ENCODE data around the gene DGKQ.
"Not testable (repeated sequence)": the region's sequence is repeated elsewhere in the genome, so short reads cannot be mapped to it uniquely, and the experiment has no call there.

DGKQ gene

DNA sequence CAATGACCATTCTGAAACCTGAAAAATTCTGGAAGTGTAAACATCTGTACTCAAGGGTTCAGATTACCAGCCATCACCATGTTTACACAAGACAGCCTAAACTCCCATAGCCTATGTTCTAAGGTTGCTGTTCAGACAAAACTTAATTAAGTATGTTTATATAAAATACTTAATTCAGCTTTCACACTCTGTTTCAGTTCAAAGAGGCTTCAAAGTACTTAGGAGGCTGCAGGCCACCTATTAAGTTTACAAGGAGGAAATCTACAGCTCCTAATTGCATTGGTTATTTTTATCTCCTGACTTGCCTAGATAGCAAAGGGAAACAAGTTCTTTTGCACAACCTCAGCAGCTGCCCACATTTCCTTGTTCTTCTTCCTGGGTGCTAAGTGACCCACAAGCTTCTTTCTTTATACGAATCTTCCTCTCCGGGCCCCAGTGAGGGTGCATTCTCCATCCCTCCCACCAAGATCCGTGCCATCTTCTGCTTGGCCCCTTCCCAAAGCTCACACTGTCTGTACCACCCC is 43.3 kb downstream of the DGKQ start:
- Histone ChIP-seq H3K27me3 (ENCODE audit: insufficient read depth, poor library complexity, severe bottlenecking) (no peaks in the 10 kb centered on the region), H3K4me3 (replicated peaks; ENCODE audit: insufficient read depth, low read length) (peak overlapping the region; percentile 98), H3K27ac (replicated peaks) (peak overlapping the region; percentile 80)
- peak in 1 of 2 experiments; percentile 78 for DNase-seq (ENCODE audit: low read depth in 1 of 2, low spot score in 1 of 2)
- TF ChIP-seq, protein P1, sequence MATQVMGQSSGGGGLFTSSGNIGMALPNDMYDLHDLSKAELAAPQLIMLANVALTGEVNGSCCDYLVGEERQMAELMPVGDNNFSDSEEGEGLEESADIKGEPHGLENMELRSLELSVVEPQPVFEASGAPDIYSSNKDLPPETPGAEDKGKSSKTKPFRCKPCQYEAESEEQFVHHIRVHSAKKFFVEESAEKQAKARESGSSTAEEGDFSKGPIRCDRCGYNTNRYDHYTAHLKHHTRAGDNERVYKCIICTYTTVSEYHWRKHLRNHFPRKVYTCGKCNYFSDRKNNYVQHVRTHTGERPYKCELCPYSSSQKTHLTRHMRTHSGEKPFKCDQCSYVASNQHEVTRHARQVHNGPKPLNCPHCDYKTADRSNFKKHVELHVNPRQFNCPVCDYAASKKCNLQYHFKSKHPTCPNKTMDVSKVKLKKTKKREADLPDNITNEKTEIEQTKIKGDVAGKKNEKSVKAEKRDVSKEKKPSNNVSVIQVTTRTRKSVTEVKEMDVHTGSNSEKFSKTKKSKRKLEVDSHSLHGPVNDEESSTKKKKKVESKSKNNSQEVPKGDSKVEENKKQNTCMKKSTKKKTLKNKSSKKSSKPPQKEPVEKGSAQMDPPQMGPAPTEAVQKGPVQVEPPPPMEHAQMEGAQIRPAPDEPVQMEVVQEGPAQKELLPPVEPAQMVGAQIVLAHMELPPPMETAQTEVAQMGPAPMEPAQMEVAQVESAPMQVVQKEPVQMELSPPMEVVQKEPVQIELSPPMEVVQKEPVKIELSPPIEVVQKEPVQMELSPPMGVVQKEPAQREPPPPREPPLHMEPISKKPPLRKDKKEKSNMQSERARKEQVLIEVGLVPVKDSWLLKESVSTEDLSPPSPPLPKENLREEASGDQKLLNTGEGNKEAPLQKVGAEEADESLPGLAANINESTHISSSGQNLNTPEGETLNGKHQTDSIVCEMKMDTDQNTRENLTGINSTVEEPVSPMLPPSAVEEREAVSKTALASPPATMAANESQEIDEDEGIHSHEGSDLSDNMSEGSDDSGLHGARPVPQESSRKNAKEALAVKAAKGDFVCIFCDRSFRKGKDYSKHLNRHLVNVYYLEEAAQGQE (IDR thresholded peaks at IDR 0.05; ENCODE audit: insufficient replicate concordance, low read depth): no peak

DNA sequence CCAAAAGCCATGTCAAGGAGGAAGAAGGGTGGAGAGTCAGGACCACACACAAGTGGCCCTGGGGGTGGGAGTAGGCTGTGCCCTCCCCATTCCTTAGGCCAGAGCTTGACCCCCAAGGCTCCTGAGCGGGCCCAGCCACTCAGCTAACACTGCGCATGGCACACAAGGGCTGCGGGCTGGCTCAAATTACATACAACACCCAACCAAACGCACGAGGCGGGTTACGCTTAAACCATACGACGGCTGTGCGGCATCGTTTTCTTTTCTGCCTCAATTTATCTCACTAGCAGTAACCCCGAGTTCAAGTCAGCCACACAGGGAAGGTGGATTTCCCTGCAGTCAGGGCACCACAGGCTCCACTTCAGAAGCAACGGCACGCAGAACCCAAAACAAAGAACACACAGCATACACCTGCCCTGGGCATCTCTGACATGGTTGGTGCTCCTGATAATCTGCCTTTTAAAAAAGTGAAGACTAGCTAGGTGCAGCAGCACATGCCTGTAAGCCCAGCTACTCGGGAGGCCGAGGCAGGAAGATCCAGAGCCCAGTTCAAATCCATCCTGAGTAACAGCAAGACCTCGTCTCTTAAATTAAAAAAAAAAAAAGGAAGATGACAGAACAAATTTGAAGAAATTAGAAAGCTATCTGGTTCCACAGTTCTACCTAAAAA is 44.1 kb downstream of the DGKQ start:
- Histone ChIP-seq H3K27me3 (ENCODE audit: insufficient read depth, poor library complexity, severe bottlenecking) (no peaks in the 10 kb centered on the region), H3K4me3 (replicated peaks; ENCODE audit: insufficient read depth, low read length) (no peak overlapping the region), H3K27ac (replicated peaks) (no peak overlapping the region)
- TF ChIP-seq POLR2AphosphoS5 (IDR thresholded peaks at IDR 0.05; ENCODE audit: low read depth) (no peak), SPI1 (IDR thresholded peaks at IDR 0.05; ENCODE audit: borderline replicate concordance, low read depth) (no peak), GABPA (IDR thresholded peaks at IDR 0.05; ENCODE audit: low read depth) (no peak), CTCF (IDR thresholded peaks at IDR 0.05; ENCODE audit: insufficient read depth, low read length) (no peak)
- TF ChIP-seq, protein P1 (IDR thresholded peaks at IDR 0.05; ENCODE audit: insufficient replicate concordance, low read depth): no peak
- no peak for DNase-seq (ENCODE audit: low read depth in 1 of 2, low spot score in 1 of 2)

DNA sequence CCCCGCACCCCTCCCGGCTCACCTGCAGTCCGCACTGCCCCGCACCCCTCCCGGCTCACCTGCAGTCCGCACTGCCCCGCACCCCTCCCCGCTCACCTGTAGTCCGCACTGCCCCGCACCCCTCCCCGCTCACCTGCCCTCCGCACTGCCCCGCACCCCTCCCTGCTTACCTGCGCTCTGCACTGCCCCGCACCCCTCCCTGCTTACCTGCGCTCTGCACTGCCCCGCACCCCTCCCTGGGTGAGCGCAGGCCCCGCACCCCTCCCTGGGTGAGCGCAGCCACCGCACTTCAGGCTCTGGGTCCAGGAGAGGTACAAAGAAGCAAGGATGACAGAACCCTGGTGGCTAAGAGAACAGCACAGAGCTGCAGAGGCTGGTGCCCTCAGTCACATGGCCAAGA is 45.8 kb downstream of the DGKQ start:
- H3K4me3 ChIP-seq (replicated peaks; ENCODE audit: insufficient read depth, low read length); DNase-seq (ENCODE audit: low read depth in 1 of 2, low spot score in 1 of 2); H3K27ac ChIP-seq (replicated peaks); H3K27me3 ChIP-seq (ENCODE audit: insufficient read depth, poor library complexity, severe bottlenecking): not testable (repeated sequence)

DNA sequence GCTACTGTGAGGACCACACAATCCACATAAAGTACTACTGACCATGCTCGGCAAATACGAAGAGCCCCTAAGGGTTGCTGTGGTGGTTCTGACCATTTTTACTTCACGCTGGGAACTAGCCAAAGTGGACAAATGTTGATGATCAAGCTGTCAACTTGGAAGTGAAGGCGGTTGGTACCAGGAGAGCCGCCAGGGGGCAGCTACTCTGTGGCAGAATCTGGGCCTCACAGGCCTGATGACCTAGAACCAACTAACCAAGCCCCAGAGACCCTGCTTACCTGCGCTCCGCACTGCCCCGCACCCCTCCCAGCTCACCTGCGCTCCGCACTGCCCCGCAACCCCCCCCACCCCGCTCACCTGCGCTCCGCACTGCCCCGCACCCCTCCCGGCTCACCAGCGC is 46.8 kb downstream of the DGKQ start:
- no peak overlapping the region for H3K27ac ChIP-seq (replicated peaks)
- no peak for DNase-seq (ENCODE audit: low read depth in 1 of 2, low spot score in 1 of 2)
- H3K27me3 ChIP-seq (ENCODE audit: insufficient read depth, poor library complexity, severe bottlenecking): no peaks in the 10 kb centered on the region
- TF ChIP-seq SPI1 (IDR thresholded peaks at IDR 0.05; ENCODE audit: borderline replicate concordance, low read depth) (no peak), GABPA (IDR thresholded peaks at IDR 0.05; ENCODE audit: low read depth) (no peak), POLR2AphosphoS5 (IDR thresholded peaks at IDR 0.05; ENCODE audit: low read depth) (no peak), CTCF (IDR thresholded peaks at IDR 0.05; ENCODE audit: insufficient read depth, low read length) (peak; percentile 16)
- TF ChIP-seq, protein P1 (IDR thresholded peaks at IDR 0.05; ENCODE audit: insufficient replicate concordance, low read depth): no peak
- no peak overlapping the region for H3K4me3 ChIP-seq (replicated peaks; ENCODE audit: insufficient read depth, low read length)

All from HL-60 (cell line).